ENCODE measurements around the gene PLAC1.

GRCh38 chrX:134673123-134673522 lies 14.9 kb upstream of the PLAC1 start:
- no peak for TF ChIP-seq EP300 (IDR thresholded peaks at IDR 0.05)
- no peak for TF ChIP-seq CTCF (IDR thresholded peaks at IDR 0.05)
- no peak for TF ChIP-seq POLR2A (IDR thresholded peaks at IDR 0.05)
- no peak for TF ChIP-seq POLR2AphosphoS5 (IDR thresholded peaks at IDR 0.05)
